HepG2 (cell line): ENCODE results near the gene NALCN.

Experiments
- BHLHE40 ChIP-seq: IDR thresholded peaks from 2 replicates; pipeline ENCODE4 v1.6.1; 2011; ENCODE audit warnings: low read length, improper control_type of control experiment
- CEBPG ChIP-seq: IDR thresholded peaks from 2 replicates; pipeline ENCODE4 v1.6.1; 2016
- CTCF ChIP-seq: sonication (generic); formaldehyde crosslinking; IDR thresholded peaks from 2 replicates; pipeline ENCODE4 v1.5.0; 2020; ENCODE audit warnings: mild to moderate bottlenecking, missing genetic modification reagents, moderate library complexity
- GABPB1 ChIP-seq: IDR thresholded peaks from 2 replicates; pipeline ENCODE4 v1.6.1; 2016; ENCODE audit warnings: mild to moderate bottlenecking, missing genetic modification reagents, moderate library complexity, missing compliant biosample characterization
- IRF9 ChIP-seq: sonication (generic); formaldehyde crosslinking; IDR thresholded peaks from 2 replicates; pipeline ENCODE4 v1.8.0; 2022; ENCODE audit warnings: missing genetic modification reagents, mild to moderate bottlenecking, borderline replicate concordance
- NFRKB ChIP-seq: fragments of 450-650 bp; IDR thresholded peaks from 2 replicates; pipeline ENCODE4 v1.6.1; 2017
- POLR2A ChIP-seq, 2 experiments: IDR thresholded peaks; 2 replicates each; pipeline ENCODE4 v1.6.1; 2011; ENCODE audit warnings: low read depth in 2 of 2, low read length in 2 of 2, mild to moderate bottlenecking in 1 of 2, moderate library complexity in 1 of 2; ENCODE audit not compliant: insufficient read depth in 1 of 2
- PRPF4 ChIP-seq: fragments of 200-400 bp; formaldehyde crosslinking; IDR thresholded peaks from 2 replicates; pipeline ENCODE4 v1.6.1; 2016; ENCODE audit warnings: low read length, low read depth; ENCODE audit not compliant: poor library complexity, severe bottlenecking
- SRY ChIP-seq: sonication (generic); formaldehyde crosslinking; IDR thresholded peaks from 2 replicates; pipeline ENCODE4 v1.8.0; 2022; ENCODE audit warnings: mild to moderate bottlenecking, missing genetic modification reagents
- ZBTB33 ChIP-seq: sonication (generic); formaldehyde crosslinking; IDR thresholded peaks from 2 replicates; pipeline ENCODE4 v1.4.0; 2020; ENCODE audit warnings: missing genetic modification reagents
- ZBTB43 ChIP-seq: sonication (generic); formaldehyde crosslinking; conservative IDR thresholded peaks from 2 replicates; pipeline ENCODE4 v1.4.0; 2020; ENCODE audit warnings: missing genetic modification reagents
- ZNF160 ChIP-seq: sonication (generic); formaldehyde crosslinking; IDR thresholded peaks from 2 replicates; pipeline ENCODE4 v1.8.0; 2022; ENCODE audit warnings: mild to moderate bottlenecking, inconsistent platforms, missing genetic modification reagents
- ZNF790 ChIP-seq: sonication (generic); formaldehyde crosslinking; IDR thresholded peaks from 2 replicates; pipeline ENCODE4 v1.8.0; 2022; ENCODE audit warnings: missing genetic modification reagents, mild to moderate bottlenecking, borderline replicate concordance

GRCh38 chr13:101080616-101081015 lies 335.7 kb downstream of the NALCN start:
- TF ChIP-seq ZBTB43 (CRISPR knock-in tag) (no peak), CTCF (CRISPR knock-in tag) (no peak), ZNF160 (CRISPR knock-in tag) (no peak), PRPF4 (no peak), IRF9 (no peak), NFRKB (no peak), POLR2A (IDR thresholded peaks at IDR 0.05; ENCODE audit: insufficient read depth in 1 of 2, low read depth in 2 of 2, low read length in 2 of 2) (no peak), GABPB1 (CRISPR knock-in tag) (no peak), CEBPG (CRISPR knock-in tag) (no peak), ZNF790 (no peak), SRY (CRISPR knock-in tag) (no peak), BHLHE40 (no peak), ZBTB33 (CRISPR knock-in tag) (no peak)
